HG03521 (cell line): ENCODE data around the gene DIRAS1.

Experiments used
- ATAC-seq: cut with Tn5 transposase; IDR thresholded peaks from one replicate; pipeline ENCODE4 v1.9.1; 2021; ENCODE audit warnings: mild to moderate bottlenecking, moderate library complexity; ENCODE audit not compliant: unreplicated experiment

DIRAS1 gene

DNA sequence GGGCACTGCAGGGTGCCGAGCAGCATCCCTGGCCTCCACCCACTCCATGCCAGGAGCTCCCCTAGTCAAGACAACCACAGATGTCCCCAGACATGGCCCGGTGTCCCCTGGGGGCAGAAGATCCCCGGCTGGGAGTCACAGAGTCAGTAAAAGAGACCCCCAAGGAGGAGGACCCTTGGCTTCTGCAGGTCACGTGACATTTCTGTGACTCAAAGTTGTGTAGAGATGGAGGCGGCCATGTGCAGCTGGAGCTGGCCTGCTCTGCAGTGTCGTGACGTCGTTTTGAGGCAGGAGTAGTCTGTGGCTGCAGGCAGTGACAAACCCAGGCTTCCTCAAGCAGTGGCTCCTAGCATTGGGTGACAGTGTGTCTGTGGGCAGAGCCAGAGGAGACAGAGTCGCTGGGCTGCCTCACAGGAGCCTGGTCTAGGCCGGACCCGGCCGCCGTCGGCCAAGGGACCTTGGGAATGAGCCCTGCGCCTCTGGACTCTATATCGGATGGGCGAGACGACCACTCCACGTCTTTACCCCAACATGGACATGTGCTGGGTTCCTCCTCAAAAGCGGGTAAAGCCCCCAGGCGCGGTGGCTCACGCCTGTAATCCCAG lies 7.7 kb upstream of the DIRAS1 start:
- ATAC-seq, result no peak

DNA sequence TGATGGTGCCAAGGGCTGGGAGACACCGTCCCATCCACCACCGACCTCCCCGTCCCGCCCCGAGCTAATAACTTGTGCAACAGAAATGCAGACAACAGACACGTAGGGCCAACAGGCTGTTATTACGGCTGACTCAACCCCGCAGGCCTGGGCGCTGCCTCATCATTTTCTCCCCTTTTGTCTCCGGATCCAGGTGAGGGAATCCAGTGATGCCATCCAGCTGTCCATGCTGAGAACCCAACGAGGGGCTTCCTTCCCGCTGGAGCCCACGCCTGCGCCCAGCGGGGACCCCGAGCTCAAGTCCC lies 6.4 kb upstream of the DIRAS1 start:
- no peak for ATAC-seq

GRCh38 chr19:2726904-2727639 lies 5.9 kb upstream of the DIRAS1 start:
- no peak for ATAC-seq

DNA sequence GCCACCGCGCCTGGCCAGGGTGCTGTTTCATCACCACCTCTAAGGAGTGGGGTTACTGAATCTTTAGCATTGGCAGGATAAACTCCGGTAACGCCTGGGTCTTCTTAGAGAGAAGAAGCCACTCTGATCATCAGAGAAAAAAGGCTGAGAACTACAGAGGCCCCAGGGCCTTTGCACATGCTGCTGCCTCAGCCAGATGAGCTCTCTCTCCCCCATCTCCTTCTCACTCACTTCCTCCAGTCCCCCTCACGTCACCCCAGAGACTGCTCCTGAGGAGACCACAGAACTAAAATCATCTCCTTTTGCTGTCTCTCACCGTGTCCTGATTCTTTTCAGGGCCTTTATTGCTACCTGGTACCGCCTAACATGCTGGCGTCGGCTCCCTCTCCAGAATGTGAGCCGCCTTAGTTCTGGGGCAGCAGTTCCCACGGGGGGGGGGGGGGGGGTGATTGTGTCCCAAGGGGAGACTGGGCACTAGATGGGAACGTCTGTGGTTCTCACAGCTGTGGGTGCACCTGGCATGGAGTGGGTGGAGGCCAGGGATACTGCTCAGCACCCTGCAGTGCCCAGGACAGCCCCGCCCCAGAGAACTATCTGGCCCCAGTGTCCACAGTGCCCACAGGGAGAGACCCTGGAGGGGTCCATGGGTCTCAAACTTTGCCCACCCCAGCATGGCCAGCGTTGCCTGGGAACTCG lies 5.1 kb upstream of the DIRAS1 start:
- no peak for ATAC-seq

- ATAC-seq, result no peak
Observed at GRCh38 chr19:2724148-2724557, 3.0 kb upstream of the DIRAS1 start.

DNA sequence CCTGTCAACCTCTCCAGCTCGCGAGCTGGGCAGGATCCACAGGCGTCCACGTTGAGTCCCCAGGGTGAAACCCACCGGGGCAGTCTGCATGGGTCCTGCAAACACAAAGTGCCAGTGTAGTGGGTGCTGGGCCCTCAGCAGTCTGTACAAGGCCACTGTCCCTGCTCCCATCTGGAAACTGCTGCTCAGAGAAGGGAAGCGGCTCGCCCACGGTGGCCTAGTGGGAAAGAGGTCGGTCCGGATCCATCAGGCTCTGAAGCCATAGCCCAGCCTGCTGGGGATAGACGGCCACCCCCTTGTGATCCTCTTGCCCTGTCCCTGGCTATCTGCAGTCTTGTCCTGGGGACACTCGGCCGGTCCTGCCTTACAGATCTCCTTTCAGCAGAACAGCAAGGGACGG lies 2.6 kb upstream of the DIRAS1 start:
- no peak for ATAC-seq

DNA sequence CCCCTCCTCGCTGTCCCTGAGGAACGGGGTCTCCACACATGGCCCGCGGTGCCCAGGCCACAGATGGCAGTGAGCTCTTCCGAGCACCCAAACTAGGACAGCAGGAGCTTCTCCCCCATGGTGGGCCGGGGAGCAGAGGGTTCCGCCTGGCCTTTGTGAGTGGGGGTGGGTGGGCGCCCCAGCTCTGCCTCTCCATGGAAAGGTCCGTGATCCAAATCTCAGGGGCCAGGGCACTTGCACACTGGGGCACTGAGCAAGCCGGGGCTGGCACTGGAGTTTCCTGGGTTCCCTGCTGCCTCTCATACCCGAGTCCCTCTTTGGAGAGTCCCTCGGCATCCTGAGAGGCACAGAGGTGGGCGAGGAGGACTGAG lies 2.2 kb upstream of the DIRAS1 start:
- no peak for ATAC-seq

DNA sequence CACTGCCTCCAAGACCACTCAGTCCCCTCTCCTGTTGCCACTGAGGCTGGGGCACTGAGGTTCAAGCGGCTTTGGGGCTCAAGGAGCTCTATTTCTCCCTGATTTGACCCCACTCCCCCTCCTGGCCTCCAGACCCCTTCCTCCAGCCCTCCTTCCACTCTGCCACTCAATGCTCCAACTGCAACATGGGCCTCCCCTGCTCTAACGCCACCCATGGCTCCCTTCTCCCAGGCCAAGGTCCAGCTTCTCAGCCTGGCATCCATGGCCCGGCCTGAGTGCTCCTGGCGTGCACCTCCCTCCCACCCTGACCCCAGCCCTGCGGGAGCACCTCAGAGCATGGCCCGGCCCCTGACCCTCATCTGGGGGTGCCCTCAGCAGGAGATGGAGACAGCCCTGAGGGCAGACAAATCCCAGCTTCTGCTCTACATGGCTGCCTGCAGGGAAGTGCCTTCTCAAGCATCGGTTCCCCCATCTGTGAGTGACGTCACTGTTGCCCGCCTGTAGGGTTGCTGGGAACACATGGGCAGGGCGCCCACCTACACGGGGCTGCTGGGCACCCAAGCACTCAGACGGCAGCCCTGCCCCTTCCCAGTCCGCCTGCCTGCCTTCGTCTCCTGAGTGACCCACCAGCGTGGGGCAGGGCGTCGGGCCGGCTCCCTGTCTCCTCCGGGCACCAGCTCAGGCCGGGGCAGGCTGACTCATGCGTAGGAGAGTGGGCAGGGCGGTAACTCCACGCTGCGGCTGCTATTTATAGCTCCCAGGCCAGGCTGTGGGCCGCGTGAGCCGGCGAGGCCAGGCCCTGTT lies 1.6 kb upstream of the DIRAS1 start:
- ATAC-seq, result no peak

- ATAC-seq, result no peak
Observed at GRCh38 chr19:2721570-2722540, 683 bp upstream of the DIRAS1 start.

DNA sequence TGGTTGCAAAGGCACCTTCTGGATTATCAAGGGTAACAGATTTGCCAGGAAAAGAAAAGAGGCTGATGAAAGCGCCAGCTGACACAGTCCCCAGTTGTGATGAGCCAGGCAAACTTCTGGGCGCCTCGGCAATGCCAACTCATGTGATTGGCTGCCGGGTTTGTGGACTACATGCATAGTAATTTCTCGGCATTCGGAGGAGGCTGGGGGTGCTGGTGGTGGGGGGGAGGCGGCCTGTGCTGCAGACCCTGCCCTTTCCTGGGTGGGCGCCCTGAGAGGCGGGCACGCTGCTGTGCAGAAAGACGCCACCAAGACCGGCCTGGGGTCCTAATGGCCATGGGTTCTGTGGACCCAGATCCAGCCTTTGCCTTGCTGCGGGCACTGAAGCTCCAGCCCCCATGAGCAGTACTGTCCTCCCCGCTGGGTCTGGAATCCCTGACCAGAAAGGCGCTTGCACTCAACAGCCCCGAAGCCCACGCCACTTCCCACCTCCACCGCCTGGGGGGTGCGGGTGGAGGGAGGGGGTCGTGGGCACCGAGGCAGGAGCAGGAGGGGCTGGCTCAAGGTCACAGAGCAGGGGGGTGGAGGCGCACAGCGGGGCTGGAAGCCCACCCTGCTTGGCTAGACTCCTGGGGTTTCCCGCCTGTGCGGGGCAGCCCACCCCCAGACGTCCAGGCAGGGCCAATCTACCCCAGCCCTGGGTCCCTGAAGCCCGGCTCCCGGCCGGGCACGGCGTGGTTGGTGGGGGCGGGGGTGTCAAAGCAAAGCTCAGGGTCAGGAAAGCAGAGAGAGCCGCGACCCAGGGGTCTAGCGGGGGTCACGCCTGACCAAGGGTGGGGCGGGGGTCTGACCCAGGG lies 1.0 kb downstream of the DIRAS1 start:
- no peak for ATAC-seq

GRCh38 chr19:2719232-2719735 lies 1.9 kb downstream of the DIRAS1 start:
- ATAC-seq, result no peak

GRCh38 chr19:2717638-2718541 lies 3.3 kb downstream of the DIRAS1 start:
- ATAC-seq, result no peak

- no peak for ATAC-seq
Observed at GRCh38 chr19:2716722-2717637, 4.2 kb downstream of the DIRAS1 start.

GRCh38 chr19:2716275-2716650 lies 4.9 kb downstream of the DIRAS1 start:
- no peak for ATAC-seq

GRCh38 chr19:2715470-2716274 lies 5.5 kb downstream of the DIRAS1 start:
- ATAC-seq, result no peak

DNA sequence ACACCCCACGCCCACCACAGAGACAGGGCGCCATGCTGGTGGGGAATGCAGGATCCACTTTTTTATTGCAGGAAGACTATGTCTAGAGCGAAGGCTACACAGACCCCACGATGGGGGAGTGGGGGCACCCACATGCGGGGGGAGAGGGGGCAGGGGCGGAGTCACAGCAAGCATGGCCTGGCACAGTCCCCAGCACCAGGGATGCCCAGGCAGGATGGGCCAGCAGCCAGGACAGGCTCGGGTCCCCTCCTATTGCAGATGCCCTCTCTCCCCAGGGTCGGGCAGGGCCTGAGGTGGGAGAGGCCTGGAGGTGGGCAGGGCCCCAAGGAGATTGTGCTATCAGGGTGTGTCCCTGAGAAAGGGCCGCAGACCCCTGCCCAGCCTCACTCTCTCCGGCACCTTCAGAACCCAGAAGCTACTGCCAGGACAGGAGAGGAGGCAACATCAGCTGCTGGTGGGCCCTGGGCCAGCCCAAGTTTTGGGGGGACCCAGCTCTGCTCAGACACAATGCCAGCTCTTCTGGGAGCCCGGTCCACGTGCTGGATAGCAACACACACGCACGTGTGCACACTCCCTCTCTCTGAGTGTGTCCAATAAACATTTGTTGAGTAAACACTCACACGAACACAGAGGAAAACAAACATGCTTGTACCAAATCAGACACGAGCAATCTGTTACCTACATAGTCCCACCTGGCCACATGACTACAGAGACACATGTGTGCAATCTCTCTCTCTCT lies 6.5 kb downstream of the DIRAS1 start:
- ATAC-seq, result no peak
